Measurements from ENCODE around the gene PAX8. TPM values are rescaled to one million over a fixed set of nuclear protein-coding genes. Genes with fewer than 3 reads are reported as not detected.

Gene PAX8
- total and polyA plus RNA-seq, 2 donors (not counting 1 experiment from before 2014, with no cell fraction given): 0.45 to 0.64 TPM

GRCh38 chr2:113176696-113177355 is 101.9 kb downstream of the PAX8 start:
- H4K20me1 ChIP-seq (ENCODE audit: control insufficient read depth, insufficient read depth, low read length, poor library complexity, severe bottlenecking): peaks cover 74% of the 10 kb centered on the region
- peak overlapping the region; percentile 87 to 91 for H3K27ac ChIP-seq (ENCODE audit: low read length in 2 of 2)
- Mint-ChIP-seq H3K27ac (peak overlapping the region; percentile 92), H3K4me1 (peaks cover 95% of the 10 kb centered on the region), H3K4me3 (peak overlapping the region; percentile 91), H3K9me3 (ENCODE audit: insufficient read depth) (no peaks in the 10 kb centered on the region), H3K27me3 (no peaks in the 10 kb centered on the region)
- H3K79me2 ChIP-seq (ENCODE audit: control insufficient read depth, insufficient read depth, low read length): peaks cover 100% of the 10 kb centered on the region
- H3K4me1 ChIP-seq (ENCODE audit: control insufficient read depth in 2 of 2, insufficient read depth in 2 of 2, low read length in 2 of 2): peaks cover 79 to 96% of the 10 kb centered on the region in 2 donors
- WGBS (ENCODE audit: insufficient coverage): 94% methylated on average over 3 of the region's 7 CpGs
- peaks cover 0 to 52% of the 10 kb centered on the region in 2 experiments for H3K36me3 ChIP-seq (replicated peaks in 1 of 2; ENCODE audit: control extremely low read depth in 1 of 2, control insufficient read depth in 1 of 2, extremely low read depth in 1 of 2, insufficient read depth in 2 of 2, low read length in 1 of 2)
- H3K9me3 ChIP-seq (ENCODE audit: control extremely low read depth in 1 of 3, control insufficient read depth in 2 of 3, insufficient read depth in 1 of 3, low read length in 2 of 3): no peaks in the 10 kb centered on the region
- no peak for DNase-seq
- H3K4me2 ChIP-seq (replicated peaks; ENCODE audit: low read depth, low read length, poor library complexity, severe bottlenecking): peak overlapping the region; percentile 91
- no peak for ATAC-seq (ENCODE audit: low read depth)
- ChIA-PET CTCF (interaction anchor here (2.5 to 18.3 kb wide), 3 partner anchors 24 to 38 kb away, joined by 16 to 327 read pairs (median 257); no protein-coding TSS in a partner anchor), POLR2A (interaction anchor here (1.5 to 3.3 kb wide), 2 partner anchors 22 to 28 kb away, joined by 14 read pairs; no protein-coding TSS in a partner anchor)
- H3K27me3 ChIP-seq (replicated peaks in 1 of 4; ENCODE audit: control extremely low read depth in 1 of 4, control insufficient read depth in 3 of 4, insufficient read depth in 4 of 4, low read length in 3 of 4): no peaks in the 10 kb centered on the region
- H3K4me3 ChIP-seq (ENCODE audit: control extremely low read depth in 1 of 5, extremely low read depth in 1 of 5, insufficient read depth in 1 of 5, low read depth in 2 of 5, low read length in 4 of 5): peak overlapping the region in 3 of 5 experiments; percentile 73 to 95 (median 77)
- peak overlapping the region; percentile 86 for H3K9ac ChIP-seq (ENCODE audit: low read length)
- intact Hi-C loops (cut with micrococcal nuclease): loop anchor here (1.0 to 10.0 kb wide), 2 partner anchors 22 to 1122 kb away; partner anchors contain the start of gene TMEM87B
- no peak overlapping the region for H2AFZ ChIP-seq (ENCODE audit: insufficient read depth, low read depth, low read length, poor library complexity, severe bottlenecking)
- TF ChIP-seq EZH2 (IDR thresholded peaks at IDR 0.05; ENCODE audit: borderline replicate concordance, insufficient read depth, low read depth, low read length, poor library complexity, severe bottlenecking) (no peak), CTCF (IDR thresholded peaks at IDR 0.05) (no peak)
